ENCODE data around the gene XYLT2.

DNA sequence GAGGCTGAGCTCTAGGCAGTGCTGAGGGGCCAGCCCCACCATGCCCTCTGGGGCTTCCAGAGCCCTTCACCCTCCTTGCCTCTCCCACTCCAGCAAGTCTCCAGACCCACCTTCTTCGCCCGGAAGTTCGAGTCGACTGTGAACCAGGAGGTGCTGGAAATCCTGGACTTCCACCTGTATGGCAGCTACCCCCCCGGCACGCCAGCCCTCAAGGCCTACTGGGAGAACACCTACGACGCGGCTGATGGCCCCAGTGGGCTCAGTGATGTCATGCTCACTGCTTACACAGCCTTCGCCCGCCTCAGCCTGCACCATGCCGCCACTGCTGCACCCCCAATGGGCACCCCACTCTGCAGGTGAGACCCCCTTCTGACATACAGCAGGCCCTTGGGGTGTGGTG is 10.5 kb downstream of the XYLT2 start:
- TF ChIP-seq ZNF644 (CRISPR knock-in tag; IDR thresholded peaks at IDR 0.05; ENCODE audit: low read depth) (no peak), RFX1 (IDR thresholded peaks at IDR 0.05) (no peak), PHF20 (CRISPR knock-in tag; IDR thresholded peaks at IDR 0.05) (no peak), ZNF33B (CRISPR knock-in tag; IDR thresholded peaks at IDR 0.05) (no peak), ZNF550 (CRISPR knock-in tag; IDR thresholded peaks at IDR 0.05; ENCODE audit: borderline replicate concordance) (no peak), ZNF501 (CRISPR knock-in tag; IDR thresholded peaks at IDR 0.05) (no peak), SP4 (CRISPR knock-in tag; IDR thresholded peaks at IDR 0.05) (no peak), PPARG (CRISPR knock-in tag; conservative IDR thresholded peaks at IDR 0.05) (no peak), CEBPB (IDR thresholded peaks at IDR 0.05; ENCODE audit: borderline replicate concordance, low read depth, low read length) (no peak)
- TF ChIP-seq, protein P1, sequence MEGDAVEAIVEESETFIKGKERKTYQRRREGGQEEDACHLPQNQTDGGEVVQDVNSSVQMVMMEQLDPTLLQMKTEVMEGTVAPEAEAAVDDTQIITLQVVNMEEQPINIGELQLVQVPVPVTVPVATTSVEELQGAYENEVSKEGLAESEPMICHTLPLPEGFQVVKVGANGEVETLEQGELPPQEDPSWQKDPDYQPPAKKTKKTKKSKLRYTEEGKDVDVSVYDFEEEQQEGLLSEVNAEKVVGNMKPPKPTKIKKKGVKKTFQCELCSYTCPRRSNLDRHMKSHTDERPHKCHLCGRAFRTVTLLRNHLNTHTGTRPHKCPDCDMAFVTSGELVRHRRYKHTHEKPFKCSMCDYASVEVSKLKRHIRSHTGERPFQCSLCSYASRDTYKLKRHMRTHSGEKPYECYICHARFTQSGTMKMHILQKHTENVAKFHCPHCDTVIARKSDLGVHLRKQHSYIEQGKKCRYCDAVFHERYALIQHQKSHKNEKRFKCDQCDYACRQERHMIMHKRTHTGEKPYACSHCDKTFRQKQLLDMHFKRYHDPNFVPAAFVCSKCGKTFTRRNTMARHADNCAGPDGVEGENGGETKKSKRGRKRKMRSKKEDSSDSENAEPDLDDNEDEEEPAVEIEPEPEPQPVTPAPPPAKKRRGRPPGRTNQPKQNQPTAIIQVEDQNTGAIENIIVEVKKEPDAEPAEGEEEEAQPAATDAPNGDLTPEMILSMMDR (CRISPR knock-in tag; IDR thresholded peaks at IDR 0.05), result no peak
- TF ChIP-seq, protein P2, sequence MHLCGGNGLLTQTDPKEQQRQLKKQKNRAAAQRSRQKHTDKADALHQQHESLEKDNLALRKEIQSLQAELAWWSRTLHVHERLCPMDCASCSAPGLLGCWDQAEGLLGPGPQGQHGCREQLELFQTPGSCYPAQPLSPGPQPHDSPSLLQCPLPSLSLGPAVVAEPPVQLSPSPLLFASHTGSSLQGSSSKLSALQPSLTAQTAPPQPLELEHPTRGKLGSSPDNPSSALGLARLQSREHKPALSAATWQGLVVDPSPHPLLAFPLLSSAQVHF (CRISPR knock-in tag; IDR thresholded peaks at IDR 0.05), result no peak
- TF ChIP-seq, protein P3, sequence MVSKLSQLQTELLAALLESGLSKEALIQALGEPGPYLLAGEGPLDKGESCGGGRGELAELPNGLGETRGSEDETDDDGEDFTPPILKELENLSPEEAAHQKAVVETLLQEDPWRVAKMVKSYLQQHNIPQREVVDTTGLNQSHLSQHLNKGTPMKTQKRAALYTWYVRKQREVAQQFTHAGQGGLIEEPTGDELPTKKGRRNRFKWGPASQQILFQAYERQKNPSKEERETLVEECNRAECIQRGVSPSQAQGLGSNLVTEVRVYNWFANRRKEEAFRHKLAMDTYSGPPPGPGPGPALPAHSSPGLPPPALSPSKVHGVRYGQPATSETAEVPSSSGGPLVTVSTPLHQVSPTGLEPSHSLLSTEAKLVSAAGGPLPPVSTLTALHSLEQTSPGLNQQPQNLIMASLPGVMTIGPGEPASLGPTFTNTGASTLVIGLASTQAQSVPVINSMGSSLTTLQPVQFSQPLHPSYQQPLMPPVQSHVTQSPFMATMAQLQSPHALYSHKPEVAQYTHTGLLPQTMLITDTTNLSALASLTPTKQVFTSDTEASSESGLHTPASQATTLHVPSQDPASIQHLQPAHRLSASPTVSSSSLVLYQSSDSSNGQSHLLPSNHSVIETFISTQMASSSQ (IDR thresholded peaks at IDR 0.05; ENCODE audit: low read depth), result no peak
- TF ChIP-seq, protein P3 (CRISPR knock-in tag; IDR thresholded peaks at IDR 0.05; ENCODE audit: borderline replicate concordance), result no peak
- TF ChIP-seq, protein P4, sequence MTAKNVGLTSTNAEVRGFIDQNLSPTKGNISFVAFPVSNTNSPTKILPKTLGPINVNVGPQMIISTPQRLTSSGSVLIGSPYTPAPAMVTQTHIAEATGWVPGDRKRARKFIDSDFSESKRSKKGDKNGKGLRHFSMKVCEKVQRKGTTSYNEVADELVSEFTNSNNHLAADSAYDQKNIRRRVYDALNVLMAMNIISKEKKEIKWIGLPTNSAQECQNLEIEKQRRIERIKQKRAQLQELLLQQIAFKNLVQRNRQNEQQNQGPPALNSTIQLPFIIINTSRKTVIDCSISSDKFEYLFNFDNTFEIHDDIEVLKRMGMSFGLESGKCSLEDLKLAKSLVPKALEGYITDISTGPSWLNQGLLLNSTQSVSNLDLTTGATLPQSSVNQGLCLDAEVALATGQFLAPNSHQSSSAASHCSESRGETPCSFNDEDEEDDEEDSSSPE (CRISPR knock-in tag; IDR thresholded peaks at IDR 0.05), result no peak

Measured in HepG2 (cell line).